NCI-H1105 (cell line): ENCODE data around the gene NAA38.
"Not testable (repeated sequence)": the region's sequence is repeated elsewhere in the genome, so short reads cannot be mapped to it uniquely, and the experiment has no call there.

ENCODE experiments used
- DNase-seq: peaks from one replicate; lab custom pipeline; 2025; lab: John Stamatoyannopoulos, UW

The NAA38 gene

DNA sequence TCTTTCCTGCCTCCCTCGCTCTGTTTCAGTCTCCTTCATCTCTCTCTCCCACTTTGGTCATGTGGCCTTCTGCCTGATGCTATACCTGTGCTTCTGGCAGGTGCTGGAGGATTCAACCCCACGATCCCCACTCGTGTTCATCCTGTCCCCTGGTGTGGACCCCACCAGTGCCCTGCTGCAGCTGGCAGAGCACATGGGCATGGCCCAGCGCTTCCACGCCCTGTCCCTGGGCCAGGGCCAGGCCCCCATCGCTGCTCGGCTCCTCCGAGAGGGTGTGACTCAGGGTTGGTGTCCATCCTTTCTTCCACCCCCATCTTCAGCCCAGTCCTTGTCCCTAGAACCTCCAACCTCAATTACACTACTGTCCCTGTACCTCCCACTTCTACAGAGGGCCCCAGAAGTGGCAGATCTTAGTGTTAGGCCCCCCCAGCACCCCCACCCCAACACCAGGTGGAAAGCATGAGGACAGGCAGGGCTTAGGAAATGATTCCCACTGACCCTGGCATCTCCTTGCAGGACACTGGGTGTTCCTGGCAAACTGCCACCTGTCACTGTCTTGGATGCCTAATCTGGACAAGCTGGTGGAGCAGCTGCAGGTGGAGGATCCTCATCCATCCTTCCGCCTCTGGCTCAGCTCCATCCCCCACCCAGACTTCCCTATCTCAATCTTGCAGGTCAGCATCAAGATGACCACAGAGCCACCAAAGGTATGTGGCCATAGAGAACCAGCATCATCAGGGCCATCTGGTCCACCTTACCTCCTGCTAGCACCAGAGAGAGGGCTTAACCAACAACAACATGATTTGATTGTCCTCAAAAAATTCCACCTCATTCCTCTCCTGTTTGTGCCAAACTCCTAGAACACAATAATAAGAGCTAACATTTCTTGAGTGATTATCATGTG is 33.1 kb downstream of the NAA38 start:
- no peak for DNase-seq

DNA sequence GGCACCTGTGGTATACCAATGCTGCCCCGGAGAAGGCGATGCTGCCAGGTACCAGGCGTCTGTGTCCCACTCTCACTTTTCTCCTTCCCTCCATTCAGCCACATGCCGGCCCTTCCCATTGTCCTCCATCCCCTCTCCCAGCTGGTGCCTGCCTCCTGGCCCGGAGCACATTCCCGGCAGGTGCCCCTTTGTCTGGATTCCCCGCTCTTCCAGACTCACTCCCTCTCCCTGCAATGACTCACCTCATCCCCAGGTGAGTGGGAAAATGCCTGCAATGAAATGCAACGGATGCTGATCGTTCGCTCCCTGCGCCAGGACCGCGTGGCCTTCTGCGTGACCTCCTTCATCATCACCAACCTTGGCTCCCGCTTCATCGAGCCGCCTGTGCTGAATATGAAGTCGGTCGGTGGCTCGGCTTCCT is 33.8 kb downstream of the NAA38 start:
- no peak for DNase-seq

DNA sequence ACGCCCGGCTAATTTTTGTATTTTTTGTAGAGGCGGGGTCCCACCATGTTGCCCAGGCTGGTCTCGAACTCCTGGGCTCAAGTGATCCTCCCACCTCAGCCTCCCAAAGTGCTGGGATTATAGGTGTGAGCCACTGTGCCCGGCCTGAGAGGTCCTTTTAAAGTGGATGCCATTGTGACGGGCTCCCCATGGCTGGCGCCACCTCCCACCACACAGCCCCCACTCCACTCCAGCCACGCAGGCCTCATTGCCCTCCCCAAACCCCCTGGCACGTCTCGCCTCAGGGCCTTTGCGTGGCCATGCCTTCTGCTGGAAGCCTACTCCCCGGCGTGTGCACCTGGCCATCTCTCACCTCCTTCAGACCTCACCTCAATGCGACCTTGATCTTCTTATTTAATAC is 35.2 kb downstream of the NAA38 start:
- no peak for DNase-seq

DNA sequence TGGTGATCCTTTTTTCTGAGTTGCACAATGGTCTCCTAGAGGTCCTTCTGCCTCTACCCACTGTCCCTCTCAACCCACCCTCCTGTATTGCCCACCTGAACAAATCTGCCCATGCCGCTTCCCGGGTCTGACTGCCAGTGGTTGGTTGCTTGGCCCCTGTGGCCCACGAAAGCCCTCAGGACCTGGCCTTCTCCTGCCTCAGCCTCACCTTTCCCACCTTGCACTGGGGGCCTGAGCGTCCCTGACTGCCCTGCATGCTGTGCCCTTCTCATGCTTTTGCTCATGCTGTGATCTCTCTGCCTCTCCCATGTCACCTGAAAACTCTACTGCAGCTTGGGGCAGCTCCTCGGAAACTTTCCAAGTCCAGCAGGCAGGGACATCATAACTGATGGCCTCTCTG is 37.1 kb downstream of the NAA38 start:
- no peak for DNase-seq

DNA sequence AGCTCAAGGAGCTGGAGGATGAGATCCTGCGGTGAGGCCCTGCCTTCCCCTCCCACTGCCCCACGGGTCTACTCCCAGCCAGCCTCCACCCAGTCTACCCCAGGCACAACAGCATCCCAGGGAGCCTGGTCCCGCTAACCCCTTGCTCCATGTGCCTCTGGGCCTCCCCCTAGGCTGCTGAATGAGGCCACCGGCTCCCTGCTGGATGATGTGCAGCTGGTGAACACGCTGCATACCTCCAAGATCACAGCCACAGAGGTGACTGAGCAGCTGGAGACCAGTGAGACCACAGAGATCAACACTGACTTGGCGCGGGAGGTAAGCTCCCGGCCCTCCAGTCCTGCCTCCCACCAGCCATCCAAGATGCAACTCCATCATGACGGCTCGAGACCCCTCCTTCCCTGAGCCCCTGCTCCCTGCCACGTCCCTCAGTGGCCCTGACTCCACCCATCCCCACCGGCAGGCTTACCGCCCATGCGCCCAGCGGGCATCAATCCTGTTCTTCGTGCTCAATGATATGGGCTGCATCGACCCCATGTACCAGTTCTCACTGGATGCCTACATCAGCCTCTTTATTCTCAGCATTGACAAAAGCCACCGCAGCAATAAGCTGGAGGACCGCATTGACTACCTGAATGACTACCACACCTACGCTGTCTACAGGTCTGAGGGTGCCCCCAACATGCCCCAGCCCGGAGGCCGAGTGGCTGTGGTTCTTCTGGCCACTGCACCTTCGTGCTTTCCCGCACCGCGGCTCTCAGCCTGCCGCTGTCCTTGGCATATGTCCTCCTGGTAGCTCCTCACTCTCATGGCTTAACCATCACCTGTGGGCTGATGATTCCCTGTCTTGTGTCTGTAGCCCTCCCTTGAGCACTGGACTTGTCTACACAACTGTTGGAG is 38.4 kb downstream of the NAA38 start:
- no peak for DNase-seq

DNA sequence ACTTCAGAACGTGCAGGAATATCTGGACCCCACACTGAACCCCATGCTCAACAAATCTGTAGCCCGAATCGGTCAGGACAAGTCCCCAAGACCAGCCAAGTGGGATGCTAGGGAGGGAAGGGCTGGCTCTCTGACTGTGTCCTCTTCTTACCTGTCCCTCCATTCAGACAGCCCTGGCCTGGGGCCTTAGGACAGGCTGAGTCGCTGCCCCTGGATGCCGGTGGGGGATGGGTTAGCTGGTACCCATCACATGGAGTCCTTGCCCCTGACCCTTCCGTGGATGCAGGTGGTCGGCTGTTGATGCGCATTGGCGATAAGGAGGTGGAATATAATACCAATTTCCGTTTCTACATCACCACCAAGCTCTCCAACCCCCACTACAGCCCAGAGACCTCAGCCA is 39.3 kb downstream of the NAA38 start:
- no peak for DNase-seq

DNA sequence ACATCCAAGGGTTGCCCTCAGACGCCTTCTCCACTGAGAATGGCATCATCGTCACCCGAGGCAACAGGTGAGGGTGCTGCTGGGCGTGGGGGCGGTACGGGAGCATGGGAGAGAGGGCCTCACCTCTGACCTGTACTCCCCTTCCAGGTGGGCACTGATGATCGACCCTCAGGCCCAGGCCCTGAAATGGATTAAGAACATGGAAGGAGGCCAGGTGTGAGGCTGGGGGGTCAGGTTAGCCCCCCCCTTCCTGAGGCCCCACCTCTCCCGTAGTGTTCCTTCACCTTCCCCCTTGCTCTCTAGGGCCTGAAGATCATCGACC is 39.8 kb downstream of the NAA38 start:
- DNase-seq, result no peak

DNA sequence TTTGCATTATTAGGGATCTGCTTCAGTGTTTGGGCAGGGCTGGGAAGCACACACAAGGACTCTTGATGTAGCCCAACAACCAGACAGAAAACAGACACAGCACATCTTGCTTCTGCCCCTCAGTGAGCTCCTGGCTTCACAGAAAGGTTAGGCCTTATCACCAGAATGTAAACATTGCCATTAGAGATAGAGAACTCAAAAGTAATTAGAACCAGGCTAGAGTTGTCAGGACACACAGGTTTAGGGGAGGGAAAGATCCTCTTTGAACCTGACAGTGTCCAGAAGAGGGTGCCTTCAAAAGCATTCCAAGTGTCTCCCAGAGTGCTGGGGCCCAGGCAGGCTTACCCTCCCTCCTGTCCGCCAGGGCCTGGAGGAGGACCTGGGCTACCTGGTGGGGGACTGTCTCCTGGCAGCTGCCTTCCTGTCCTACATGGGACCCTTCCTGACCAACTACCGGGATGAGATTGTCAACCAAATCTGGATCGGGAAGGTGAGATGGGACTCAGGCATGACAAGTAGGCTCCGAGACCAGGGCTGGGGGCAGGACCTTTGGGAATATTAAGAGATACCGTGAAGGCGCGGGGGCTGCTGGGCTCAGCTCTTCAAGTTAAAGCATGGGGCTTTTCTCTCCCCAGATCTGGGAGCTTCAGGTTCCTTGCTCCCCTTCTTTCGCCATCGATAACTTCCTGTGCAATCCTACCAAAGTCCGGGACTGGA is 40.3 kb downstream of the NAA38 start:
- no peak for DNase-seq

DNA sequence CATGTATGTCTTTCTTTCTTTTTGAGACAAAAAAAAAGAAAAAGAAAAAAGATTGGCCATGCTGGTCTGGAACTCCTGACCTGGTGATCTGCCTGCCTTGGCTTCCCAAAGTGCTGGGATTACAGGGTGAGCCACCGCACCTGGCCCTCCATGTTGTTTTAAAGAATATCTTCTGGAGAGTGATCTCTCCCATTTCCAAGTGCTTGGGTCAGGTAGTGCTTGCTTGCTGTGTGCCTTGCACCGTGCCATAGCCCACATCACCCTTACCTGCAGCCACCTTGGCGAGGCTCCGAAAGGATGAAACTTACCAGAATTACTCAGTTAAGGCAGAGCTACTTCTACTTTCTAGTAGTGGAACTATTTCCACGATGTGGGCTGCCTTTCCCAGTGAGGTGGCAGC is 42.4 kb downstream of the NAA38 start:
- DNase-seq, result no peak

DNA sequence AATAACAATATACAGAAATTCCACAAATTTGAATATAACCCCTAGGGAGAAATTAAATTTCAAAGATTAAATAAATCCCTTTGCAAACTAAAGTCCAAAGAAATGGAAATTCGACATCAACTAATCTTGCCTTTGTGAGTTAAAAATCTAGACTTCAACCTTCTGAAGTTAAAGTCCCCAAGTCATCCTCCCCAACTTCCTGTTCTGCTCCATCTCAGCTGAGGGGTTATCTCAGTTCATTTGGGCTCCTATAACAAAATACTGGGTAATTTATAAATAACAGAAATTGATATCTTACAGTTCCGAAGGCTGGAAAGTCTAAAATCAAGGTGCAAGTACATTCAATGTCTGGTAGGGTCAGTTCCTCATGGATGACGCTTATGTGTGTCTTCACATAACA is 46.1 kb downstream of the NAA38 start:
- no peak for DNase-seq

DNA sequence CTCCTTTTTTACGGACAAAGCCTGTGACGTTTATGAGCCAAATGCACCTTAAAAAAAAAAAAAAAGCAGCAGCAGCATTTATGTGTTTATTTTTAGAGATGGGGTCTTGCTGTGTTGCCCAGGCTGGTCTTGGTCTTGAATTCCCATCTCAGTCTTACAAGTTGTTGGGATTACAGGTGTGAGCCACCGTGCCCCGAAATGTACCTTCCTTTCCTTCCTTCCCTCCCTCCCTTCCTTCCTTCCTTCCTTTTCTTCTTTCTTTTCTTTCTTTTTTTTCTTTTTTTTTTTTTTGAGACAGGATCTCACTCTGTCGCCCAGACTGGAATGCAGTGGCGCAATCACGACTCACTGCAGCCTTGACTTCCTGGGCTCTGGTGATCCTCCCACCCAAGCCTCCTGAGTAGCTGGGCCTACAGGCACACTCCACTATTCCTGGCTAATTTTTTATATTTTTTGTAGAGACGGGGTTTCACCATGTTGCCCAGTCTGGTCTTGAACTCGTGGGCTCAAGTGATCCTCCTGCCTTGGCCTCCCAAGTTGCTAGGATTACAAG is 47.5 kb downstream of the NAA38 start:
- DNase-seq, result not testable (repeated sequence)

DNA sequence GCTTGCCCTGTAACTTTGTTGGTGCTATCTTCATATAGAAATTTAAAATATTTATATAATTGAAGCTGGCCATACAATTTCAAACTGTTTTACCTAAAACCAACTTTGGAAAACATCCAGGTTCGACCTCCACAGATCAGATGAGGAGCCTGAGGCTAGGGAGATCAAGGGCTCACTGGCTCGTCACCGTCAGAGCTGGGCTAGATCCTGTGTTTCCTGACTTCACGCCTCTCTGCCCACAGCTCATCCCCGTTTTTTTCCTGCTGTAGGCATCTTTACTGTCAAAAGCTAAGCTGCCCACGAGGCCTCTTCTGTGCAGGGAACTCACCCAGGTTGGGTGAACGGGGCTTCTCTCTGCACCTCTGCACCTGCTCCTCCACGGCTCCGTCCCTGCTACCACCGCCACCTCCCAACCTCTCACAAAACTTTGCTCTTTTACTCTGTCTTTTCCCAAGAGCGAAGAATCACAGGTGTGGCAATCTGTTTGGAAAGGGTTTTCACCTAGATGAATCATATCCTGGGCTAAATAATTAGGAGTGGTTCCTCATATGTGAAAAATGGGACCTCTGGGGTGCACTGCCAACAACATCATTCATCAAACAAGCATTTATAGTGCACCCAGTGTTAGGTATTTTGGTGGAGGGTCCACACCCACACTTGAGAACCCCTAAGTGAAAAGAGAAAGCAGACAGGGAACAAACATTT is 48.1 kb downstream of the NAA38 start:
- no peak for DNase-seq

DNA sequence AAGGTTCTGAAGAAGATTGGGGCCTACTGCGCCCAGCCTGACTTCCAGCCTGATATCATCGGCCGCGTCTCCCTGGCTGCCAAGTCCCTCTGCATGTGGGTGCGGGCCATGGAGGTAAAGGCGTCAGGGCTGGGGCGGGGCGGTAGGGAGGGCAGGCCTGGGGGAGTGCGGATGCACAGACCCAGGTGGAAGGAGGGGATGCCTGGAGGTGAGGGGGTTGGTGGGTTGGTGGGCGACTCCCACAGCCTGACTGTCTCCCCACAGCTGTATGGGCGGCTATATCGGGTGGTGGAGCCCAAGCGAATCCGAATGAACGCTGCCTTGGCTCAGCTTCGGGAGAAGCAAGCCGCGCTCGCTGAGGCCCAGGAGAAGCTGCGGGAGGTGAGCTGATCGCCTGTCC is 50.2 kb downstream of the NAA38 start:
- no peak for DNase-seq
